SHP77 treated with DMSO at 0.1 percent for 48 hours (cell line): ENCODE results near the gene POGK.

Source experiments
- DNase-seq: peaks from one replicate; lab custom pipeline; 2025; lab: John Stamatoyannopoulos, UW

POGK gene

DNA sequence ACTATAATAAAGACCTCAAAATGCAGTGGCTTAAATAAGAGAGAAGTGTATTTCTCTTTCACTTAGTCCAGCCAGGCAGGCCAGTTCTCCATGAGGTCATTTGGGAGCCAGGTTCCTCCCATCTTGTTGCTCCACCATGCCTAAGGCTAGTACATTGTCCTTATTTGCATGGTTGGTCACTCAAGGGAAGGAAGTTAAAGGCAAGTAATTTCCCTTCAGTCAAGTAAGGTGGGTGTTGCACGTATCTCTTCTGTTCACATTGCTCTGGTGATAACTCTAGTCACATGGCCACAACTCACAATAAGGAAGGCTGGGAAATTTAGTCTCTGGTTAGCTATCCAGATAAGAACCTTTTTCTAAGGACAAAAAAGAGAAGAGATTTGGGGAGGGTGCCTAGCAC is 64.0 kb downstream of the POGK start:
- DNase-seq: no peak

DNA sequence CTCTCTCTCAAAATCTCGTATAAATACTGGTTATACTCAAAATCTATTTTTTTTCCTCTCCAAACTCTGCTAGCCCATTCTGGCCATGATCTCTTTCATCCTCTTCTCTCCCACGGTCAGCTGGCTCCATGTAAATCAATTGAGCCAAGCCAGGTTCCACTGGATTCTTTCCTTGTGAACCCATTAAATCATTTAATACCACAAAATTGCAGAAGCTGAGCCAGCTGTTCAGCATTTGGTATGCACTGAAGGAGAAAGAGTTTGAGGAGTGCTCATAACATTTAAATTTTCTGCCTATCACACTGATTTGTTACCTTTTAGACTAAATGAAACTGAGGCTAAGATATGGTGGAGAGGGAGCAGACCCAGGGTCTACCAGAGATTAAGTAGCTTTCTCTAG is 65.9 kb downstream of the POGK start:
- DNase-seq: no peak

DNA sequence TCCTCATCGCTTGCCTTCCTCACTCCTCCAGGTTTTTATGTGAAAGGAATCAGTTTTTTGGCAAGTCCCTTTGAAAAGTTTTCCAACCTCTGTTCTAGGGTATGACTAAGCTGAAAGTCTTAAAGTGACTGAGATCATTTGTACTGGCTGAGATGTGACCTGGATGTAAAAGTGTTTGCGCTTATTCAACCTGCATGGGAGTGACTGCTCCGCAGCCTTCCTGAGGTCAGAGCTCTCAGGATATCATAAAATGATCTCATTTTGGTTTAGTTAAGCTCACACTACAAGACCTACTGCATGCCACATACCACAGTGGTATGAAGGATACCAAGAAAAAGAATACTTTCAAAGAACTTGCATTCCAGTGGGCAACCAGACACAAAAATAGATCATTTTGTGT is 66.6 kb downstream of the POGK start:
- DNase-seq: no peak
